Measurements from ENCODE around the gene LMLN. TPM values are rescaled to one million over a fixed set of nuclear protein-coding genes. Genes with fewer than 3 reads are reported as not detected.
"Not testable (repeated sequence)": the region's sequence is repeated elsewhere in the genome, so short reads cannot be mapped to it uniquely, and the experiment has no call there.

Gene LMLN, protein sequence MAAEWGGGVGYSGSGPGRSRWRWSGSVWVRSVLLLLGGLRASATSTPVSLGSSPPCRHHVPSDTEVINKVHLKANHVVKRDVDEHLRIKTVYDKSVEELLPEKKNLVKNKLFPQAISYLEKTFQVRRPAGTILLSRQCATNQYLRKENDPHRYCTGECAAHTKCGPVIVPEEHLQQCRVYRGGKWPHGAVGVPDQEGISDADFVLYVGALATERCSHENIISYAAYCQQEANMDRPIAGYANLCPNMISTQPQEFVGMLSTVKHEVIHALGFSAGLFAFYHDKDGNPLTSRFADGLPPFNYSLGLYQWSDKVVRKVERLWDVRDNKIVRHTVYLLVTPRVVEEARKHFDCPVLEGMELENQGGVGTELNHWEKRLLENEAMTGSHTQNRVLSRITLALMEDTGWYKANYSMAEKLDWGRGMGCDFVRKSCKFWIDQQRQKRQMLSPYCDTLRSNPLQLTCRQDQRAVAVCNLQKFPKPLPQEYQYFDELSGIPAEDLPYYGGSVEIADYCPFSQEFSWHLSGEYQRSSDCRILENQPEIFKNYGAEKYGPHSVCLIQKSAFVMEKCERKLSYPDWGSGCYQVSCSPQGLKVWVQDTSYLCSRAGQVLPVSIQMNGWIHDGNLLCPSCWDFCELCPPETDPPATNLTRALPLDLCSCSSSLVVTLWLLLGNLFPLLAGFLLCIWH
- 9.8 TPM for total RNA-seq
- long read RNA-seq, partial matches to known transcripts, result 0 of 2 reads
- long read RNA-seq, other reads (novel, unspliced or antisense), result 1 of 2 reads

DNA sequence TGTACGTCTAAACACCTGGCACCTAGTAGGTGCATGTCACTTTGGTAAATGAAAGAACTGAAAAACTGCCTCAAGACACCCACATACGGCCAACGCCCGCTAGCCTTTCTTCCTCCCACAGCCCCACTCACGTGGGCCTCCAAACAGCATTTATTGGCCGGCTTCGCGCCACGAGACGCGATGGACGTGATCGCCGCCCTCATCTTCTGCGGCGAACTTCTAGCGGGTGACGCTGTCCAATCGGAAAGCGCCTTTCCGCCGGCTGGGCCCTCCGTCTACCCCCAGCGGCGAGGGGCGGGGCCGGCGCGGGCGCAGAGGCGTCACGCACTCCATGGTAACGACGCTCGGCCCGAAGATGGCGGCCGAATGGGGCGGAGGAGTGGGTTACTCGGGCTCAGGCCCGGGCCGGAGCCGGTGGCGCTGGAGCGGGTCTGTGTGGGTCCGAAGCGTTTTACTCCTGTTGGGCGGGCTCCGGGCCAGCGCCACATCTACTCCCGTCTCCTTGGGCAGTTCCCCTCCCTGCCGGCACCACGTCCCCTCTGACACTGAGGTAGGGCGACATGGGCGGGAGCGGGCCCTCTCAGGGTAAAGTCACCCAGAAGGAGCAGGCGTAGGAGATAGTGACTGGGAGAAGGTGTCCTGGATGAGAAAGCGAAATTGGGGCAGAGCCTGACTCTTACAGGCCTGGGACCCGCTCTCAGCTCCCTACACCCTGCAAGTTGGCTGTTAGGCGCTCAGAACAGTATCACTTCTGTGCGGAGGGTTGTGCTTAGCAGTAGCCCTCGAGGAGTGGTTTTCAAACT lies at the start of gene LMLN:
Gene LMLN, plus strand, starts transcription at position 327 of the 803 bp plus-strand sequence. Its CDS starts 29 bp downstream, at position 356.
- DNase-seq (ENCODE audit: missing footprints) (peak; percentile 99), ATAC-seq (peak; percentile 99)
- intact Hi-C loops (cut with DNase I), result no loop called here

DNA sequence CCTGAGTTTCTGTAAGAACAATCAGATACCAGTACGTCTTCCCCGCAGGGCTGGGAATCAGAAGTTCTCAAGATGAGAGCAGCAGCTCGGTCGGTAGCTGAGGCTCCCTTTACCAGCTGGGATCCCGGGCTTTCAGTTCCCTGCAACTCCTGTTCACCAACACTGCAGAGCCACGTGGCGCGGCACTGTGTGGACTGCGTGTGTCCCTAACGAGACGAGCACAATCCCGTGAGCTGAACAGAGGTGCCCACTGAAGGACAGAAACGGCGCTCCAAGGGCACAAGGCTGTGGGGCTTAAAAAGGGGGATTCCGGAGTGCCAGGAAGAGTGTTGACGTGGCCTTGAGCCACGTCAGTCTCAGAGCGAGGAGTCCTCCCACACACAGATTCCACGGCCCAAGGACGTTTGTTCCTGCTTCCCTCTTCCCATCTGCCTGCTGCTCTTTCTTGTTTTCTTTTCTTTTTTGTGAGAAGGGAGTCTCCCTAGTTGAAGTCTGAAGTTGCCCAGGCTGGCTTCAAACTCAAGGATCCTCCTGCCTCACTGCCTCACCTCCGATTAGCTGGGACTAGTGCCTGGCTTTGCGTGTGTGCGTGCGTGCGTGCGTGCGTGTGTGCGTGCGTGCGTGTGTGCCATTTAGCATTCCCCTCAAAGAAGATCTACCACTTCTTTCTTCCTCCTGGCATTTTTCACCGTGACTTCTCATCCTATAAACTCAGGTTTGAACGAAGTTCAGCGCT lies 47.1 kb upstream of the LMLN start:
- DNase-seq (ENCODE audit: missing footprints) (no peak), ATAC-seq (peak; percentile 48)
- intact Hi-C loops (cut with DNase I), result no loop called here

DNA sequence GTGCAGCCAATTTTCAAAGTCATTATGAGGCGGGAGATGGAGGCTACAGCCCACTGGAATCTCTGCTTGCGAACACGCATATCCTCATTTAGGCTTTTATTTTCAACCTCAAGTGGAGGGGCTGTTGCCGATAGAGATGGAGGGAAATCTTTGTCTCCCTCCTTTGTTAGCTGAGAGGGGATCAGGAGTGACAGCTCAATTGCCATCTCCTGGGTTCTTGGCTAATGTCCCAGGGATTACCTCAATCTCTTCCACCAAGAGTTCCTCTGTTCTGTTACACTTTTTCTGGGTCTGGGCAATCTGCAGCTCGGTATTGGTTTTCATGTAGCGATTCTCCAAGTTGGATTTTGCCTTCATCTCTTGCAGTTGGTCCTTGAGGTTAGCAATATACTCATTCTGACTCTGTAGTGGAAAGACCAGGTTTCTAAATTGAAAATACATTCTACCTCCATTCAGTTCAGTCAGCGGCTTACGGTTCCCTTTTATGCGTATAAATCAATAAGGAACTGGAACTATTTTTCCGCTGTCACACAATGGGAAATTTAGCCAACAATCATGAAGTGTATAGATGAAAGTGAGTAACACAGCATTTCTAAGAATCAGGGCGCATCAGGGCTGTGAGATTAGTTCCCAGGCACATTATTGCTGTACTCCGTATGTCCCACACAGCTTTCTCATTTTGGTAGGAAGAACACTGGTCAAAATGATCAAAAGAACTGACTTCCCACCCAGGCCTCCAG lies 46.2 kb upstream of the LMLN start:
- DNase-seq (ENCODE audit: missing footprints) (no peak), ATAC-seq (no peak)
- intact Hi-C loops (cut with DNase I), result no loop called here

DNA sequence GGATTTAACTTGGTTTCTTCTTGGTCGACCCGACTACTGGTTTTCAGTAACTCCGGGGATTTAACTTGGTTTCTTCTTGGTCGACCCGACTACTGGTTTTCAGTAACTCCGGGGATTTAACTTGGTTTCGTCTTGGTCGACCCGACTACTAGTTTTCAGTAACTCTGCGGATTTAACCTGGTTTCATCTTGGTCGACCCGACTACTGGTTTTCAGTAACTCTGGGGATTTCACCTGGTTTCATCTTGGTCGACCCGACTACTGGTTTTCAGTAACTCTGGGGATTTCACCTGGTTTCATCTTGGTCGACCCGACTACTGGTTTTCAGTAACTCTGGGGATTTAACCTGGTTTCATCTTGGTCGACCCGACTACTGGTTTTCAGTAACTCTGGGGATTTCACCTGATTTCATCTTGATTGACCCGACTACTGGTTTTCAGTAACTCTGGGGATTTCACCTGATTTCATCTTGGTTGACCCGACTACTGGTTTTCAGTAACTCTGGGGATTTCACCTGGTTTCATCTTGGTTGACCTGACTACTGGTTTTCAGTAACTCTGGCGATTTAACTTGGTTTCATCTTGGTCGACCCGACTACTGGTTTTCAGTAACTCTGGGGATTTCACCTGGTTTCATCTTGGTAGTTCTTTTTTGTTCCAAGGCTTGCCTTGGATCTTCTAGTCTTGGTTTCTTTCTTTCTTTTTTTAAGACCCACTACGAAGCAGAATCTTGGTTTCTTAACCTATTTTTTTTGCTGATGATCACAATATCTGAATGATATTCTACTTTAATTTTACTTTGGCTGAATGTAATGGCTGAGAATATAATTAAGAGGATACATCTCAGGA lies 38.4 kb upstream of the LMLN start:
- DNase-seq (ENCODE audit: missing footprints); intact Hi-C loops (cut with DNase I); ATAC-seq: not testable (repeated sequence)

DNA sequence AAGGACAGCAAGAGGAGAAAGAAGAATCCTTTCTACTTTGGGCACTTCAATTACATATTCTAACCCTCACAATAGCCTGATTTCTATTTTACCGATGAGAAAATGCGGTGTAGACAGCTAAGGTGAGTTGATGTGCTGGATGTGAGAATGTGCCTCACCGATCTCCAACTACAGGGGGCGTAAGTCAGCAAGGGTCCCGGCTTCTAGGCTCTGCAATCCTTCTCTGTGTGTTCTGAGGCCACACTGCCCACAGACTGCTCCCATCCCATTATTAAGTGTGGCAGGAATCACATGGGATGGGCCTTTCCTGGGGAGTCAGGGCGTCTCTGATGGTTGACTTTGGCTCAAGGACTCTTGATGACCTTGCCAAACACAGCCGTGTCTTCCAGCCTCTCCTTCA lies 33.6 kb upstream of the LMLN start:
- DNase-seq (ENCODE audit: missing footprints), result no peak
- no peak for ATAC-seq
- intact Hi-C loops (cut with DNase I), result no loop called here

DNA sequence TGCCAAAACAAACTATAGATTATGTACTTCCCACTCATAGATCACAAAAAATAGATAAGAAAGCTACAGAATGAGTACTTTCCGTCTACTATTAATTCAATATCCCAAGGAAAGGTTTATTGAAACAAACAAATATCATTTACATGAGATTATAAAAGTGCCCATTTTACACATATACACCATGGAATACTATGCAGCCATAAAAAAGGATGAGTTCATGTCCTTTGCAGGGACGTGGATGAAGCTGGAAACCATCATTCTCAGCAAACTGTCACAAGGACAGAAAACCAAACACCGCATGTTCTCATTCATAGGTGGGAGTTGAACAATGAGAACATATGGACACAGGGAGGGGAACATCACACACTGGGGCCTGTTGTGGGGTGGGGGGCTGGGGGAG lies 32.4 kb upstream of the LMLN start:
- ATAC-seq; intact Hi-C loops (cut with DNase I); DNase-seq (ENCODE audit: missing footprints): not testable (repeated sequence)

DNA sequence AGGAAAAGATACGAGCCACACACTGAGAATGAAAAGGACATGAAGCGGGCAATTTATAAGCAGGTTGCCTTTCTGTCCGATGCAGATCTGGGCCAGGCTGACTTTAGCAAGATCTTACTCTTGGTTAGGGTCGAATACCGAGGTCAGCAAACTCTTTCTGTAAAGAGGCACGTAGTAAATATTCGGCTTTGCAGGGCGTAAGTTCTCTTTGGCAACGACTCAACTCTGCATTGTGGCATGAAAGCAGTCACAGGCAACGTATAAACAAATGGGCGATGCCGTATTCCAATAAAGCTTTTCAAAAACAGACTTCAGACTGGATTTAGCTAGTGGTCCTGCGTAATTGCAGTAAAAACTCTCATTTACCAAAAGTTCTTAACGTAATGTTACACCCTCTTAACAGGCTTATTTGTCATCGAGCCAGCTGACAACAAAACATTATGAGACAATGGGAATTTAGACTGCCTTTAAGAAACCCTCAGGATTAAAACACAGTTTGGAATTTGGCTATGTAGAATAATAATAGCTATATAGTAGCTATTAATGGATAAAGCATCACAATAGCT lies 23.1 kb upstream of the LMLN start:
- no peak for DNase-seq (ENCODE audit: missing footprints)
- ATAC-seq, result no peak
- intact Hi-C loops (cut with DNase I), result no loop called here

DNA sequence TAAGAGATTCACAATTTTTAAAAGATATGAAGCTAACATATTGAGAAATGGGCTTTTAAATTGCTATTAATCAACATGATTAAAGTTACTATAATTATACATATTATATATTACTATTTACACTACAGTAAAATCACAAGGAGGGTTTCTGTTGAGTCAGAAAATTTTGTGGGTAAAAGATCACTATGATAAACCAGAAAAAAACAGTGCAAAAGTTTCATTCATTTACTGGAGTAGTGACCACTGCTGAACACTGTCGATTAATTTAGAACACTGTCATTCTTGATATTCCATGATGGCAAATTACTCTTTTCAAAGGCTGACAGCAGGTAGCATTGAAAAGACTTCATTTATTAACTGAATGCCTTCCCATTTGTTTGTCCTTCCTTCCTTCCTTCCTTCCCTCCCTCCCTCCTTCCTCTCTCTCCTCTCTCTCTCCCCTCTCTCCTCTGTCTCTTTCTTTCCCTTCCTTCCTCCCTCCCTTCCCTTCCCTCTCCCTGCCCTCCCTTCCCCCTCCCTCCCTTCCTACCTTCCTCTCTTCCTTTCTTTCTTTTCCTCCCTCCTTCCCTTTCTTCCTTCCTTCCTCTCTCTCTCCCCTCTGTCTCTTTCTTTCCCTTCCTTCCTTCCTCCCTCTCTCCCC lies 19.2 kb upstream of the LMLN start:
- ATAC-seq (no peak), DNase-seq (ENCODE audit: missing footprints) (no peak)
- intact Hi-C loops (cut with DNase I), result no loop called here

DNA sequence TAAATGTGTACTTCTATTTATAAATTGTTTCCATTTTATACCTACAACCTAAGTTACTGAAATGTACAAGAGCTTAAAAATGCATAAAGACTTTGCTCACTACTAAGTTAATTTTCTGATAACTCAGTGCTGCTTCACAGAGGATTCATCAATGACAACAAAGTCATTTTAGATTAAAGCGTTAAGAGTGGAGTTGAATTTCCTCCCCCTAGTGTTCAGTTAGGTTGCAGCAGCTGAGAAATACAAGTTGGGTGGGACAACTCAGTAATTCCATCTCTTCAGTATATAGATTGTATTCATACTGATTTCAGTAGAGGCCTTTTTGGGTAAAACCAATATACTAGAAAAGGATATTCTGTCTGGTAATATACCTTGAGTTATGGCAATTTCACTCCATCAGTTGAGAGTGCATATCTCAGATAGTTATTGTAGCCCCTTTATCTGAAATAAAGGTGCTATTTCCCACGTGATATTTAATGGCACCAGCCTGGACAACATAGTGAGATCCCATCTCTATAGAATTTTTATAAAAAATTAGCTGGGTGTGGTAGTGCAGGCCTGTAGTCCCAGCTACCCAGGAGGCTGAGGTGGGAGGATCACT lies 17.0 kb upstream of the LMLN start:
- ATAC-seq (no peak), DNase-seq (ENCODE audit: missing footprints) (no peak)
- intact Hi-C loops (cut with DNase I), result loop anchor here (2.0 kb wide), 1 partner anchor 36 kb away; no protein-coding TSS in a partner anchor

DNA sequence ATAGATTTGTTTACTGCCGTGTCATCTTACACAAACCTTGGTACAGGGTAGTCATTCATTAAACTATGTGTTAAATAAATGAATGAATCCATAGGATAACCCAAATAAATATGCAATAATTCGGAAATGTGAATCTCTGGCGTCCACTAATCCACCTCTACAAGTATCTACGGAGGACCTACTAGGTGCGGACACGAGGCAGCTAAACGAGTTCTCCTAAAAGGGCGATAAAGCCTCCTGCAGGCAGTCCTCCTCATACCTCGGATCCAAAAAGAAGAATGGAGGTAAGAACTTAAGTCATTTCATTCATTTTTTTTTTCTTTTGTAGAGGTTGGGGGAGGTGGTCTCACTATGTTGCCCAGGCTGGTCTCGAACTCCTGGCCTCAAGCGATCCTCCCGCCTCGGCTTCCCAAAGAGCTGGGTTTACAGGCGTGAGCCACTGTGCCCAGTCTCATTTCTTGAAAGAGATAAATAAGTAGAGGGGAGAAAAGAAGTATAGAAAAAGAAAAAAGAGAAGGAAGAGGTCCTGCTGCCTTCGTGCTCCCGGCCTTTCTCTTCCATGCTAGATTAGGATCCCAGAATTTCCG lies 10.7 kb upstream of the LMLN start:
- DNase-seq (ENCODE audit: missing footprints) (no peak), ATAC-seq (no peak)
- intact Hi-C loops (cut with DNase I), result no loop called here

DNA sequence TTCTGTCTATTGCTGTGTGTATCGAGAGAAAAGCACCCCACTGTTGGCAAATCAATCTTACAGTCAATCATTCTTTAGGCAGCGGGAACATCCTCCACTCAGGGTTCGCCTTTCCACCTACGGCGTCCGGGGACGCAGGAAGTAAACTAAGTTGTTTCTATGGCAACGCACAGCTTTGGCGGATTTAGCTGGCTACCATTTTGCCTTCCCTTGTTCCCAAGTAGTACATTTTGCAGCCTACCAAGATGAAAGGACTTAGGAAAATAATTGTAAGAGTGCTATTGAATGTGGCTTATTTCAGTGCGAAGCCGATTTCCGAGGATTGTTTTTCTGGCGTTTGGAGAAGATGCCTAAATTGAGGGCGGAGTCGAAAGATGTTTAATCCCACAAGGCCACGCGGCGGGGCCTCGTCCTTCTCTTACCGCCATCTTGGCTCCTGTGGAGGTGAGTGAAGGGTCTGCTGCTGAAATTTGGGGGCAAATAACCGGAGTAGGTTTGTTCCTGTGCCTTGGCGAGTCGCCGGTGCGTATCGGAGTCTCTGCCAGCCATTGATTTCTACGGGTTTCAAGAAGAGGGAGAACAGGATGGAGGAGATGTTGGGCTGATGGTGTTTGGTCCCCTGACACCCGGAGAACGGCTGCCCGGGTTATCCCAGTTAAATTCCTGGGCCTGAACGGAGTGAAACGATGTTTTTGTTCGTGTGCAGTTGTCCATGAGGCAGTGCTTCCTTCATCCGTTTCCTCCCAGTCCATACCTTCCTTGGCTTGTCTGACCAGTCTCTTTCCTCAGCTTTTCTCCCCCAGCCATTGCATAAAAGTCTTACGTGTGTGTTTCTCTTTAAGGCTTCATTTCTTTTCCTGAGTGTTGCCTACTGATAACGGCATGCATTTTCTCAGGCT lies 10.0 kb upstream of the LMLN start, which contains the start of gene RPL35A:
Gene RPL35A, plus strand, starts transcription at position 413 of the 899 bp plus-strand sequence. CDS start 778 bp downstream, outside the sequence.
- intact Hi-C loops (cut with DNase I), result no loop called here
- DNase-seq (ENCODE audit: missing footprints) (peak; percentile 95), ATAC-seq (peak; percentile 91)

DNA sequence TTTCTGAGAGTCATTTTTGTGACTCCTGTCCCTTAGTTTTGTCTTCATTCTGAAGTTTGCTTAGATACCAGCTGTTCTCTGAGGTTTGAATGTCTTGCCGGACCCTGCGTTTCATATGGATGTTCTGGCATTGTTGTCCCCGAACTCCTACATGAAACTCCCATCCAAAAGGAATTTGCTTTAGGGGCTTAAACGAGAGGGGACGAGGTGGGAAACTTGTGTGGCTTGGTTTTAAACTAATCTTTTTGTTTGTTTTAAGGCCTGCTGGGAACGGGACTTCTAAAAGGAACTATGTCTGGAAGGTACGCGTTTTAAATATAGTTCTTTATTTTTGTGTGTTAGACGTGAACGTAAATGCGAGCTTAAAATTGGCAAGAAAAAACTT lies 9.3 kb upstream of the LMLN start:
- intact Hi-C loops (cut with DNase I), result no loop called here
- DNase-seq (ENCODE audit: missing footprints) (no peak), ATAC-seq (no peak)

DNA sequence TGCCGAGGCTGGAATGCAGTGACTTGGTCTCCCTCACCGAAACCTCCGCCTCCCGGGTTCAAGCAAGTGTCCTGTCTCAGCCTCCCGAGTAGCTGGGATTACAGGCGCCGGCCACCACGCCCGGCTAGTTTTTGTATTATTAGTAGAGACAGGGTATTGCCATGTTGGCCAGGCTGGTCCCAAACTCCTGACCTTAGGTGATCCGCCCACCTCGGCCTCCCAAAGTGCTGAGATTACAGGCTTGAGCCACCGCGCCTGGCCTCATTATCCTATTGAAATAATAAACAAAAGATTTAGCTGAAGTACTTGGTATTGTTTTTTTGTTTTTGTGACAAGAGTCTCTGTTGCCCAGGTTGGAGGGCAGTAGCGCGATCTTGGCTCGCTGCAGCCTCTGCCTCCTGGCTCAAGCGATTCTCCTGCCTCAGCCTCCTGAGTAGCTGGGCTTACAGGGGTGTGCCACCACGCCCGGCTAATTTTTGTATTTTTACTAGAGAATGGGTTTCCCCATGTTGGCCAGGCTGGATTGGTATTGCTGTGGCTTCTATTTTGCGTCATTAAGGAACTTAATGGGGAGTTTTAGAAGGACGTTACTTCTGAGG lies 8.5 kb upstream of the LMLN start:
- ATAC-seq (no peak), DNase-seq (ENCODE audit: missing footprints) (no peak)
- intact Hi-C loops (cut with DNase I), result no loop called here

DNA sequence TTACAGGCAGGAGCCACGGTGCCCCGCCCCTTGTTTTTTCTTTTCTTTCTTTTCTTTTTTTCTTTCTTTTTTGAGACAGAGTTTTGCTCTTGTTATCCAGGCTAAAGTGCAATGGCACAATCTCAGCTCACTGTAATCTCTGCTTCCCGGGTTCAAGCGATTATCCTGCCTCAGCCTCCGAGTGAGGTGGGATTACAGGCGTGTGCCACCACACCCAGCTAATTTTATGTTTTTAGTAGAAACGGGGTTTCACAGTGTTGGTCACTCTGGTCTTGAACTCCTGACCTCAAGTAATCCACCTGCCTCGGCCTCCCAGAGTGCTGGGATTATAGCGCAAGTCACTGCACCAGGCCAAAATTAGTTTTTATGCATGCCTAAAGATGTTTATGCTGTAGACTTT lies 7.6 kb upstream of the LMLN start:
- DNase-seq (ENCODE audit: missing footprints) (no peak), ATAC-seq (no peak)
- intact Hi-C loops (cut with DNase I), result no loop called here
